HG03280 (cell line): ENCODE measurements around the gene RNF187.
"Not testable (repeated sequence)": the region's sequence is repeated elsewhere in the genome, so short reads cannot be mapped to it uniquely, and the experiment has no call there.

Experiments used
- ATAC-seq: cut with Tn5 transposase; IDR thresholded peaks from one replicate; pipeline ENCODE4 v1.9.1; 2021; ENCODE audit warnings: mild to moderate bottlenecking, moderate library complexity; ENCODE audit not compliant: unreplicated experiment

Gene RNF187

DNA sequence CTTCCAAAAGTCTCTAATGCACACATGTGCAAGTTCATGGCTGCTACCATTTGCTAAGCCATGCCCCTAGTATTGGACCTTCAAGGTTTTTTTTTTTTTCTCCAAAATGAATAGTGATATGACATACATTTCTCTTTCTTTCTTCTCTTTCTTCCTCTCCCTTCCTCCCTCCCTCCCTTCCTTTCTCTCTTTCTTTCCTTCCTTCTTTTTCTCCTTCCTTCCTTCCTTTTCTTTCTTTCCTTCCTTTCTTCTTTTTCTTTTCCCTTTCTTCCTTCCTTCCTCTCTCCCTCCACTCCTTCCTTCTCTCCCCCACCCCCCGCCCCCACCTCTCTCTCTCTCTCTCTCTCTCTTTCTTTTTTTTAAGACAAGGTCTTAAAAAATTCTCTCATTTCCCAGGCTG lies 3.4 kb upstream of the RNF187 start:
- no peak for ATAC-seq

DNA sequence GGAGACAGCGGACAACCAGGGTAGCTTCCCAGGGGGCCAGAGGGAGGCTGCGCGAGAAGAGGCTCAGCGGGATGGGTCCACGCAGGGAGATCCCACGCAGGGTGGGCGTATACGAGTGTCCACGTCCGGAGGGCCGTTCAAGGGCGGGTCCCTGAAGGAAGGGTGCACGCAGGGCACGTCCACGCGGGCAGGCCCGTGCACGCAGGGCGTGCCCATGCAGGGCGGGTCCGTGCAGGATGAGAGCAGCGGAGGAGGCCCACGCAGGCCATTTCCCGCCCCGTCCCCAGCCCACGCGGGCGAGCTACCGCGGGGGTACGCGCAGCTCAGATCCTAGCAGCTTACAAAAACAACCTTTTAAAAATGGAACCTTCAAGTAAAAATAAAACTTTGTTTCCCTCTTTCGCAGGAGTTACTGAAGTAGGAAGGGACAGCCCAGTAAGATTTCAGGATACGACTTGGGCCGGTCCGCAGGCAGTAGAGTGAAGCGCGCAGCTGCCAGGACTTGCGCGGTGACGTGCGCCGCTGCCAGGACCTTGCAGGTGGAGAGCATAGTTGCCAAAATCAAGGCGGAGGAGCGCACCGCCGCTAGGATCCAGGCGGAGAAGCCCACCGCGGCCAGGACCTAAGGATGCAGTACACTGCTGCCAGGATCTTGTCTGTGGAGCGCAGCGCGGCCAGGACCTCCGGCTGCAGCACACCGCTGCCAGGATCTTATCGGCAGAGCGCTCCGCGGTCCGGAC lies 416 bp upstream of the RNF187 start:
- ATAC-seq: peak; percentile 53

DNA sequence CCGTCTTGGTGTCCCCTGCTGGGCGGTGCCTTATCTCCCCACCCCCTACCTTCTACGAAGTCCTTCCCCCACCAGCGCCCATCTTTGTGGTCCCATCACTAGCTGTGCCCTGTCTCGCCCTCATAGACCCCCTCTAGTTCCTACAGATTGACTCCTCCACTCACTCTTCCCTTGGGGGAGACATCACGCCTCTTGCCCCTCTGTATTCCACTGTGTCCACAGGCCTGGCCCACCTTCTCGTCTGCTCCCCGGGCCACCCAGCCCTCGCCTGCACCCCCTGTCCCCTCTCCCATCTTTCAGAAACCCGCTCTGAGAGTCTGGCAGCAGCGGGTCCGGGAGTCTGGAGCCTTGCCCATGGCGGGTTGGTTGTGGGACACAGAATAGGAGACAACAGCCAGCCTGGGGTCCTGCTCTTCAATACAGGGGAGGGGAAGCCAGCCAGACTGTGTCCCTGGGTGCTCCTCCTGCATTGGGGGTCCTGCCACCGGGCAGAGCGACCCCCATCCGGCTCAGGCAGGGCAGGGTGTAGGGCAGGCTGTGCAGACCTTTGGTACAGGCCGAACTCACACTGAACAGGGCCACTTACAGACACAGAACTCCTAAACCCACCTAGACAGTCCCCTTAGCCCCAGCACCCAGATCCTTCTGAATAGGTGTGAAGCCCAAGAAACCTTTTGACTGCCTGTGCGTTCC lies 1.1 kb downstream of the RNF187 start:
- no peak for ATAC-seq

DNA sequence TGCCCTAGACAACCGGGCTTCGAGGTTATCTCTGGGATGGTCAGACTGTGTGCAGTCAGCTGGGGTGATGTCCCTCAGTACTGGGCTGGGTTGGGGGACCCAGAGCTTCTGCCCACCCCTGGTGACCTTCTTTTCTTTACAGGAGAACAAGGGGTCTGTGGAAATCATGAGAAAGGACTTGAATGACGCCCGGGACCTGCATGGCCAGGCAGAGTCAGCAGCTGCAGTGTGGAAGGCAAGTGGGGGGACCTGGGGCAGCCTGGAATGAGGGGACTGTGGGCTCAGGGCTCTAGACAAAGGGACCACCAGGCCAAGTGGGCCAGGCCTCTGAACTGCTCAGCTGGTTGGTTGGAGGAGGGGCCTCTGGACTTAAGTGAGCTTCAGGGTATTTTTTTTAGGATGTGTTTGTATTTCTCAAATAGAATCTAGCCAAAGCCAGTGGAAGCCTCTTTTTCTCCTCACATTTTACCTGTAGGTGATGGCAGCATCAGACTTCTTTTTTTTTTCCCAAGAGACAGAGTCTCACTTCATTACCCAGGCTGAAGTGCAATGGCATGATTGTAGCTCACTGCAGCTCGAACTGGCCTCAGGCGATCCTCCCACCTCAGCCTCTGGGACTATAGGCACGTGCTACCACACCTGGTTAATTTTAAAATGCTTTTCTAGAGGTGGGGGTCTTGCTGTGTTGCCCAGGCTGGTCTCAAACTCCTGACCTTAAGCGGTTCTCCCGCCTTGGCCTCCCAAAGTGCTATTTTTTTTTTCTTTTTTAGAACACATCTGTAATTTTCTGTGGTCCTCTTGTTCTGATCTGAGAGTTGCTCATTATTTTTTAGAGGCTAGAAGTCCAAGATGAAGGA lies 1.9 kb downstream of the RNF187 start:
- ATAC-seq: no peak

DNA sequence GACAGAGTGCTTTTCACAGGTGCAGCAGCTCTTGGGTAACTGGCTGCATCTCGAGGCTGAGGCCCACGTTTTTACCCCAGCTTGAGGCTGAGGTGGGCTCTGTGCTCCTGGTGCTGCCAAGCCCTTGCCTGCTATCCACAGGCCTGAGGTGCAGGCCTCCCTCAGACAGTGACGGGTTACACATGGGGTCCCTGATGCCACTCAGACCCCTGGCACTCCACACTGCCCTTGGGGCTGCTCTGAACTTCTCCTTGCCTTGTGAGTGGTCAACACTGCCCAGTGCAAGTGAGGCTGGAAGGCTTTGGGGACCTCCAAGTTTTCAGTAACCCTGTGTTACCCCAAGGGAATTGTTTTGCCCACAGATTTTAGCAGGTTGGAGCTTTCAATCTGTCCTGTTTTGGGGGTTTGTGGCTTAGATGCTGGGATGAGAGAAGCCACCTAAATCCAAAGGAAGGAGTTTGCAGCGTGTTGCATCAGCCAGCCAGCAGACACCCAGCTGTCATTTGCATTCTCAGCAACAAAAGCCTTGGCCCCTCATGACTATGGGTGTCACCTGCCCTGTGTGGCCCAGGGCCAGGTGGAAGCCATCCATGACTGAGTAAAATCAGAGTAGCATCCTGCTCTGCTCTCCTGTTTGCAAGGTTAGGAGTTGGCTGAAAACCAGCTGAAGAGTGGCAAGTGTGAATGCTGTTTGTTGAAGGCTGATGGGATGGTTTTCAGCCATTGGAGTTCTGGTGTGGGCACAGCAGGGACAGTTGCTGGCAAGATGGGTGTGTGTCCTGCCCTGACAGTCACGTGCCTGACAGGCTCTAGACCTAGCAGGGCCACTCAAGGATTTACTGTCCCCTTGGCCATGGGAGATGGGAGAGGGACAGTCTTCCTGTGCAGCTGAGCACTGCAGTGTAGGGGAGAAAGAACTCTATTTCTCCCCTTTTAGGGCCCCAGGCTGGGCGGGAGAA lies 3.2 kb downstream of the RNF187 start:
- ATAC-seq: no peak

DNA sequence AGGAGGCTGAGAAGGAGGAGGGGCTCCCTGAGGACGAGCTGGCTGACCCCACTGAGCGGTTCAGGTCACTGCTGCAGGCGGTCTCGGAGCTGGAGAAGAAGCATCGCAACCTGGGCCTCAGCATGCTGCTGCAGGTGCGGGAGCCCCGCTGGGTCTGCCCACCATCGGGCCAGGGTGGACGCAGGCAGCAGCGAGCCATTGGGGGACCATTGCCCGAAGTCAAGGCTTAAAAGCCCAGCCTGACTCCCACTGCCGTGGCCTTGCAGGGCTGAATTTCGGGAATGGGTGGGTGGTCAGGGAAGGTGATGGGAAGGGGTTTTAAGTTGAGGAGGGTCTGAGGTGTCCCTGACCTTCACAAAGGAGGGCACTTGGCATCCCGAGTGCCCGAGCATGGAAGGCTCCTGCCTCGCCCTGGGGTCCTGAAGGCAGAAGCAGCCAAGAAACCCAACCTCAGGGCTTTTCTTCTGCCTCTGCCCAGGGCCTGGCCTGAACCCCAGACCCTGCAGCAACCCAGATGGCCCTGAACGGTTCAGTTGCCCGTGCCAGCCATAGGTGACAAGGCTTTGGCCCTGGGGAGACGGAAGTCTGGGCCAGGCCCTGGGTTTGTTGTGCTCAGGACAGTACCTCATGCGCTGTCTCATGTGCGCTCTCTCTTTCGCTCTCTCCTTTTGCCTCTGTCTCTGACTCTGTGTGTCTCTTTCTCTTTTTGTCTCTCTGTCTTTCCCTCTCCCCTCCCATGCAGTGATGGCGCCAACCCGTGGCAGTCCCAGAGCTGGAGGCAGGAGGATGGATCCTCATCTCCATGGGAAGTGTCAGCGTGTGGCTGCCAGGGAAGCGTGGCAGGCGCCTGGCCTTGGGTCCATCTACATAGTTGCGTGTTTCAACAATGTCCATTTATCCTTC lies 6.2 kb downstream of the RNF187 start:
- no peak for ATAC-seq

DNA sequence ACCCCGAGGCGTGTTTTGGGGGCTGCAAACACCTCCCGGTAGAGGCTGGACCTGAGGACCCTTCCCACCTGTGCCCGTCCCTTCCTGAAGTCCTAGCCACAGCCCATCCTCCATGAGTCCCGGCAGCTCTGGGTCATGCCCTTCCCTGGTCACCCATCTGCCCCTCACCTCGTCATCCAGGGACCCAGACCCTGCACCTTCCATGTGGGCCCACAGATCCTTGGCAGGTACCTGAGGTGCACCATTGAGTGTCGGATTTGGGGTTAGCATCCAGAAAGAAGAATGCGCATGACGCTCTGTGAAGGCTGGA lies 6.8 kb downstream of the RNF187 start:
- ATAC-seq: no peak

DNA sequence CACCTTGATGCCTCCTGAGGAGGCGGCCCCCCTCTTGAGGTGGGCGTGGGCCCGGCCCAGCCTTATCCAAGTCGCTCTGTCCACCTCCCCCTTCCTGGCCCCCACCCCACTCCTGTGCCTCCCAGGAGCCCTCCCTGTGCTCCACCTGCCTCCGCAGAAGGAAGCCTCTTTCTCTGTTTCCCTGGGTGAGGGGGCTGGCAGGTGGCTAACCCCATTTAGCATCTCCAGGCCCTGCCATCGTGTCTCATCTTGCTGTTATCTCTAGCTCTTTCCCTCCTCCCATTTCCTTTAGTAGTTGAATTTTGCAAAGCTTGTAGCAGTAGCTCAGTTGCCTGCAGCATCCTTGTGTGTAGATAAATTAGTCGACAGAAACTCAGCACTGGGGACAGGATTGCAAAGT lies 7.2 kb downstream of the RNF187 start:
- no peak for ATAC-seq

DNA sequence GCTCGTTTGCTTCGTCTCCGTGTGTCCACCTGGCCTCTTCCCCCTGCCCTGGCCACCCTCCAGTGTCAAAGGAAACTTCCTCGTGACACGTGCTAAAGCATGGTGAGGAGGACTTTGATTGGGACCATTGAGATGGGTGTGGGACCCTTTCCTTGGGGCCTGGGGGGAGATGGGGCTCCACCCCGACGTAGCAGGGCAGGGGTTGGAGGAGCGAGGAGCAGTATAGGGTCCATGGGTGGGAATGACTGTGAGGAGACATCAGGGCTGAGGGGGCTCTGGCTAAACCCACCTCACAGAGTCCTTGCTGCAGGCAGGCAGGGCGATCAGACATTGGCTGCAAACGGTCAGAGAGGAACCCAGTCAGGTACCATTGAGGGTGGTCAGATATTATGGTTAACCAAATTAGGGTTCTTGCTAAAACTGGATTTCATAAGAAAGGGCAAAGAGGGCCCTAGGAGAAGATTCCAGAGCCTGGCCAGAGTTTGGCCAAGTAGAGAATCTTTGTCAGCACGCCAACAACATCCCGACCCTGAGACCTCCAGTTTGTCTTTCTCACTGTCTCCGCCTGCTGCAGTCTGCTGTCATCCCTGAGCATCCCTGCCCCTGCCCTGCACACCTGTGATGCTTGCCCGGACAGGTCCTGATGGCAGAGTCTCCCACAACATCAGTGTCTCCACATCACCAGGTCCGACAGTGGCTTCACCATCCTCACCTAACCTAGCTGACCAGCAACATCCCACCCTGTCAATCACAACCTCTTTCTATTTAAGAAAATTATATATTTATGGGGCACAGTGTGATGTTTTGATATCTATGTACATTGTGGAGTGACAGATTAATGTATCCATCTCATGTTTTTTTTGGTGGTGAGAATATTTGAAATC lies 8.0 kb downstream of the RNF187 start:
- ATAC-seq: no peak

DNA sequence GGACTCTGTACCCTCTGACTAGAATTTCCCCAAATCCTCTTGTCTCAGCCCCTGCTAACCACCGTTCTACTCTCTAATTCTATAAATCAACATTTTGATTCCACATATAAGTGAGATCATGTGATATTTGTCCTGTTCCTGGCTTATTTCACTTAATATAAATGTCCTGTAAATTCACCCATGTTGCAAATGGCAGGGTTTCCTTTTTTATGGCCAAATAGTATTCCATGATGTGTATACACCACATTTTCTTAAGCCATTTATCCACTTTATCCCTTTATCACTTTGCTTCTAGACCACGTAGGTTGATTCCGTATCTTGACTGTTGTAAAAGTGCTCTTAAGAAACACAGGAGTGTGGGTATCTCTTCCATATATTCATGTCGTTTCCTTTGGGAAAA lies 8.9 kb downstream of the RNF187 start:
- no peak for ATAC-seq

DNA sequence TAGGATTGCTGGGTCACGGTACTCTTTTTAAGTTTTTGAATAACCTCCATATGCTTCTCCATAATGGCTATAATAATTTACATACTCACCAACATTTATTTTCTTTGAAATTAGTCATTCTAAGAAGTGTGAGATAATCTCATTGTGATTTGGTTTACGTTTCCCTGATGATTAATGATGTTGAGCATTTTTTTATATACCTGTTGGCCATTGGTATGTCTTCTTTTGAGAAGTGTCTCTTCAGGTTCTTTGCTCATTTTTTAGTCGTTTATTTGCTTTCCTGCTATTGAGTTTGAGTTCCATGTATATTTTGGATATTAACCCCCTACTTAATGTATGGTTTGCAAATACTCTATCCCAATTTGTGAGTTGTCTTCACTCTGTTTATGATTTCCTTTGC lies 9.3 kb downstream of the RNF187 start:
- no peak for ATAC-seq

DNA sequence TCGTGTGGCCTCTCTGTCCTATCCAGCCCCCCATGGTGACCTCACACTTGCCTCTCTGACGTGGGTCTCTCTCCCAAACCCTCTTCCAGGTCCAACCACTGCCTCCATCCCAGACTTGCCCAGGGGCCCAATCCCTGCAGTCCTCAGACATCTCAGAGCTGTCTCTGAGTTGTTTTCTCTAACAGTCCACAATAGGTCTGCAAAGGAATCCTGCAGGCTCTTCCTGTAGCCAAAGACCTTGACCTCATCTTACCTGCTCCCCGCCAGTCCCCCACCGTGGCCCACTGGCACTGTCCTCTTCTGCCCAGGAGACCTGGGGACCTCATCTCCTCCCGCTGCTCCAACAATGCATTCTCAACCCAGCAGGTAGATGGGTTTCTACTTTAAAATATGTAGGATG lies 10.0 kb downstream of the RNF187 start:
- no peak for ATAC-seq

DNA sequence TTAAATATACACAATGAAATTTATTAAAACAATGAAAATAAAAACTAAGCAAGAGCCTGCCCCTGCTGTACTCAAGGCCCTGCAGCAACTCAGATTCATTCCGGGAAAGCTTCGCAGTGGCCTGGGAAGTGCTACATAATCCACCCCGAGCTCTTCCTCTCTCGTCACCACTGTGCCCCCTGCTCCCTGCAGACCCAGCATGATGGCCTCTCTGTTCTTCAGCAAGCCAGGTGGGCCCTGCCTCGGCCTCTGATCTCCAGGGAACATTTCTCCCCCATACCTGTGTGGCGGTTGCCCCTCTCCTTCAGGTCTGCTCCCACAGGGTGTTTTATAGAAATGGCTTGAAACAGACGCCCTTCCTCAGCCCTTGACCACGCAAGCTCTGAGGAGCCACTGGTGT lies 10.6 kb downstream of the RNF187 start:
- ATAC-seq: no peak

DNA sequence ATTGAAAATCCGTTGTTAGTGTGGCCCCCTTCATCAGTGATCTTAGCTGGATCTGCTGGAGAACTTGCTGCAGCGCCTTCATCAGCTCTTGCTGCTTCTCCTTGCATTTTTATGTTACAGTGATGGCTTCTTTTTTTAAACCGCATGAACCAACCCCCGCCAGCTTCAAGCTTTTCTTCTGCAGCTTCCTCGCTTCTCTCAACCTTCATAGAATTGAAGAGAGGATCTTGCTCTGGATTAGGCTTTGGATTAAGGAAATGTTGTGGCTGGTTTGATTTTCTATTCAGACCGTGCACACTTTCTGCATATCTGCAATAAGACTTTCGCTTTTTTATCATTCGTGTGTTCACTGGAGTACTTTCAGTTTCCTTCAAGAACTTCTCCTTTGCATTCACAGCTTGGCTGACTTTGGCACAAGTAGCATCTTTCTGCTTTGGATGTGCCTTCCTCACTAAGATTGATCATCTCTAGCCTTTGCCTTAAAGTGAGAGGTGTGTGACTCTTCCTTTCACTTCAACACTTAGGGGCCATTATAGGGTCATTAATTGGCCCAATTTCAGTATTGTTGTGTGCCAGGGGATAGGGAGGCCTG lies 13.1 kb downstream of the RNF187 start:
- no peak for ATAC-seq

DNA sequence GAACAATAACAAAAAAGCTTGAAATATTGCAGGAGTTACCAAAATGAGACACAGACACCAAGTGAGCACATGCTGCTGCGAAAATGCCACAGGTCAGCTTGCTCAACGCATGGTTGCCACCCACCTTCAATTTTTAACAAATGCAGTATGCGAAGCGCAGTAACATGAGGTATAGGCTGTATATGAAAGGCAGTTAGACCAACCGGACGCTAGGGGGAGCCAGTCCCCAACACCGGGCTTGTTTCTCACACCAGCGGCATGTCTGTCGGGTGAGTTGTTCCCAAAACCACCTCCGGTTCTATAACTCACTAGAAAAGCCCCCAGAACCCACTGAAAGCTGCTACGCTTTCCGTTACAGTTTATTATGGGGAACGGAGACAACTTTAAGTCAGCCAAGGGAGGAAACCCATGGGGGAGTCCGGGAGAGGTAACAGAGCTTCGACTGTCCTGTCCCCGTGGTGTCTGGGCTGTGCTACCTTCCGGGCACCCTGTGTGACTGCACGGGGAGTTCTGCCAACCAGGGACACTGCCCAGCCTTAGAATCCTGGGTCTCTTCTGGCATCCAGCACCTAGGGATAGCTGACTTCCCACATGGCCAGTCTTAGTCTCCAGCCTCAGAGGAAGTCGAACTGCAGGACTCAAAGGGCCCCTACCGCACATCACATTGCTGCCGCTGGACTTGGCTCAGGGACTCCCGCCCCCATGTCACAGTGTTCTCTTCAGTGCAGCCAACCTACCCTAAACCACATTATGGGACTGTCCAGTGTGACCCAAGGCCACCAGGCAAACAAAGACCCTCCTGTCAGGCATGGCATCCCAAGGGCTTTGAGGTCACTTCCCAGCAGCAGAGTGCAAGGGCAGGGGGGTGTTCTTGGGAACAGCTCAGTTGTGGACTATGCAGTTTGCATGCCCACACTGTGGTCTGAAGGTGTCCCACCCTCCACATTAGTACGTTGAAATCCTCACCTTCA lies 14.0 kb downstream of the RNF187 start:
- peak; percentile 96 for ATAC-seq

DNA sequence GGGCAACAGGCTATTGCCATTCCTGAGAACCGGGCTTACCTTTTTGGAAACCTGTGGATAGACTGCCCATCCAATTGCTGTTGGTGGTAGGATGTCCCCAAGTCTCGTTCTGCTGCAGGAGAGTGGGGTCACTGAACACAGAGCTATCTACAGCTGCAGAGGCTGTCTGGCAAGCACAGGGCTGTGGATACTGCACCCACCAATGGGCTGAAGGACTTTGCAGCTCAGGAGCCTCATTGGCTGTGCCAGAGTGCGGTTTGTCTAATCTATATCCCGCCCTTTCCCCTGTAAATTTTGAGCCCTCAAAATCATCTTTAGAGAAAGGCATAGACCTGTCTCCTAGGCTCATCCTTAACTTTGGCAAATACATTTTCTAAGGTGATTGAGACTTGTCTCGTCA lies 15.3 kb downstream of the RNF187 start:
- ATAC-seq: no peak

DNA sequence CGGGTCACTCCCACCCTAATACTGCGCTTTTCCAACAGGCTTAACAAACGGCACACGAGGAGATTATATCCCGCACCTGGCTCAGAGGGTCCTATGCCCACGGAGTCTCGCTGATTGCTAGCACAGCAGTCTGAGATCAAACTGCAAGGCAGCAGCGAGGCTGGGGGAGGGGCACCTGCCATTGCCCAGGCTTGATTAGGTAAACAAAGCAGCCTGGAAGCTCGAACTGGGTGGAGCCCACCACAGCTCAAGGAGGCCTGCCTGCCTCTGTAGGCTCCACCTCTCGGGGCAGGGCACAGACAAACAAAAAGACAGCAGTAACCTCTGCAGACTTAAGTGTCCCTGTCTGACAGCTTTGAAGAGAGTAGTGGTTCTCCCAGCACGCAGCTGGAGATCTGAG lies 18.8 kb downstream of the RNF187 start:
- not testable (repeated sequence) for ATAC-seq
